Sciatic nerve (tissue), 2 donors: Measurements from ENCODE around the gene SUCLG2. TPM values are rescaled to one million over a fixed set of nuclear protein-coding genes. Genes with fewer than 3 reads are reported as not detected.

Experiments
- ATAC-seq: fragments of 200-7000 bp; cut with Tn5 transposase; one replicate; pipeline ENCODE4 v1.9.1; 2020; ENCODE audit warnings: mild to moderate bottlenecking, moderate library complexity
- DNase-seq: peaks from one replicate; pipeline ENCODE4 v3.0.0-alpha.2; 2020; ENCODE audit warnings: low spot score
- intact Hi-C: fragments of 100-400 bp; cut with DNase I; formaldehyde crosslinking; loops from one replicate; pipeline ENCODE4 v1.14.2; 2022
- total RNA-seq: library from RNA; stranded (reverse); fragmentation: NEBNext Ultra II Directional; extraction: Animal tissue kit (Norgen Biotek cat#: 25700); gene quantifications from one replicate; pipeline ENCODE4 v1.2.1, GENCODE V29; 2021
- donor health status: DM: no; HTN: no; CAD: no.
- donor health status: DM: no; HTN: no; CAD: no.

SUCLG2 gene
- total RNA-seq, 1 donor from 2014 or later = 49.5 TPM

DNA sequence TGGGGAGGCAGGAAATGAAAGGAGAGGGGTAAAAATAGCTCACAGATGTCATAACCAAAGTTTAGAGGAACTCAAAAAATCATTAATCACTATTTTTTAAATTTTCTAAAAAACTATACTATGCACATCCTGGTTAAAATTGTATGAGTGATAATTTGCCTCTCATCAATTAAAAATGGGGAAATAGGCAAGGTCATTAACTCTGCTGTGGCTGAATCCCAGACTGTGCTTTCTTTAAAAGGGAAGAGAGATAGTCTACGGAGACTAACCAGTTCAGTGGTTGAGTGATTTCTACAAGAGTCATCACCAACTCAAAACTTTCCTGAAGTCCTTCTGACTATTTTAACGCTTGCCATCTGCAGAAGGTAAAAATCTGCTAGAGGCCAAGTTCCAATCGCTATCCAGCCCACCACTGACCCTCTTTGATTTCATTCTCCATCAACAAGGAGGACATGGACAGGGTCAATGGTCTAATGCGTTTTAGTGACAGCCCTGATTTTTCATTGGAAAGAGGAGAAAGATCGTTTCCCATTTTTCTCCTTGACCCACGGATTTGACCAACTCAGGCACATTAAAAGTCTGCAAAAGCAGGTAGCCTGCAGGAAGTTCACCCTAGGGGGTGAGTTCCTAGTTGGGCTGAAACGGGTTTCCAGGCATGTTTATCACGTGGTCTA lies 850 bp downstream of the SUCLG2 start:
- intact Hi-C loops = no loop called here
- peak; percentile 40 for ATAC-seq
- DNase-seq = no peak

DNA sequence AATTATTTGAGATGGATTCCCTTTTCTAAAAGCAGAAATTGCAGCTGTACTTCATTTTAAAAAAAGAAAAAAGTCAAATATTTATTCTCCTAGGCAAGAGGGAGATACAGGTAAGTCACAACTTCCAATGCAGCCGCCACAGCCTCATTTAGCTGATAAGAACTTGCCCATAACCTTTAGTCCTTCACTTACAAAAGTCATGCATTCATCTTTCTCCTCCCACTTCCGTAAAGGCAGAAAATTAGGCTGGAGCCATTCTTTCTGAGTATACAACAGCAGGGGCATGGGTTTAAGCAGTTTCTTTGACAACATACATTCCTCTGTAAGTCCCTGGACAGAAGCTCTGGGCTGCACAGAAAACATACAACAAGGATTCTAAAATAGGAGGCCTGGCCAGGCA lies 4.3 kb downstream of the SUCLG2 start:
- intact Hi-C loops = no loop called here
- DNase-seq (no peak), ATAC-seq (no peak)

DNA sequence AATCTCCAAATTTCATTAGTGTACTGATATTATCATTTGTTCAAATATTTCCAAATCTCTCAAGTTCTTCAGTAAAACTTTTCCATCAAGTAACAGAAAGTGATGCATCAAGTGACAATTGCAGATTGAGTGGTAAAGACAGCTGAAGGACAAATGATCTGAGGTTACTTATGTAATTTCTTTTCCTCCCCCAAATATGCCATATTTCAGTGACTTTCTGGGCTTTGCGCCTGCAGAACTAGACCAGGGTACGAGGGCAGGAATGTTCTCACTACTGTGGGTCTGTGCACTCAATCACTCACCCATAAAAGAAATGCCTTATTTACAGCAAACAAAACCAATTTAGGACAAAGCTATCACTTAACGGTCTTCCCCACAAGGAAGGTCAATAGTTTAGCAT lies 4.7 kb downstream of the SUCLG2 start:
- ATAC-seq = no peak
- intact Hi-C loops = no loop called here
- no peak for DNase-seq

DNA sequence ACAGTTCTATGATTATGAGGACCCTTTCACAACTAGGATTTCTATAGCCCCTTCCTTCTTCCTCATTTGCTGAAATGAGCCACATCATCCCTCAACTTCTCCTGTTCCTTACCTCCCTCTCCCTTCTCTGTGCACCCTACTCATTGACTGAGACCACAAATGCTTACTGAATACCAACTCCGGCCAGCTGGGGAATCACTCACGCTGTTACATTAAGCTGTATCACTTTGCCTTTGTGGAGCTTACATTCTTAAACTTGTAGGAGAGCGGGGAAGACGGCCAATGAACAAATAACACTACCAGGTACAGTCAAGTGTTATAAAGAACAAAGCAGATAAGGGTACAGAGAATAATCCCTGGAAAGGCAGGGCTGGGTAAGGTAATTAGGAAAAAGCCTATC lies 5.7 kb downstream of the SUCLG2 start:
- intact Hi-C loops = no loop called here
- DNase-seq (no peak), ATAC-seq (no peak)

DNA sequence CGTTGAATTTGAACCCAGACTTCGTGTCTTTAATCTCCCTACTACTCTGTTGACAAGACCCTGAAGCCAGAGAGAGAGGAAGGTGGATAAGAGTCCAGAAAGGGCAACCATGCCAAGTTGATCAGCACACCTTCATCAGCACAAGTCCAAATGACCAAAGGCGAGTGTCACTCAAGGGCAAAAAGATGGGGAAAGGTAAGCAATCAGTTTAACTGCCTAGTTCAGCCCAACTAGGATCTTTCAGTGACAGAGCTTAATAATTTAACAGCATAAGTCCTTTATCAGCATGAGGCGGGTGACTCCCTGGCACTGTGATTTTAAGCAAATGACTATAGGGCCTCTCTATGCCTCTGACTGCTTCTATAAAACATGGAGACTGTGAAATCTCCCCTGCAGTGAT lies 6.2 kb downstream of the SUCLG2 start:
- ATAC-seq = no peak
- DNase-seq = no peak
- intact Hi-C loops = no loop called here

DNA sequence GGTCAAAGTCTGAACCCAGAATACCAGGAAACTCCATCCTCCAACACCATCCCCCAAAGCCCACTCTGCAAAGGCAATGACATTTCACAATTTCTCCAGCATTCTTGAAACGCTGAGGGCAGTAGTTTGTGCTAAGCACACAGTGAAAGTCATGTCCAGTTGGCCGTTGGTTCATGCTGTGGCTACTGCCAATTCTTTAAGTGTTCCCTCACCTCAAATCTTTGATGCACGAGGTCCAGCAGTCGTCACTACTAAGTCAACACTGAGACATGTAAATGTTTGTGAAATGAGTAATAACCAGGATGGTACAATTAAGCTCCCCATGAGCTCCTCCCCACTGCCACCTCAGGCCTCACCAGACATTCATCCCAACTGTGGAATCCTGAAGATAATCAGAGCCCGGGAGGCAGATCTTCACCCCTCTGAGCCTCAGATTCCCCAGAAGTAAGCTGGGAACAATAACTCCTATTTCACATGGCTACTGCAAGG lies 7.0 kb downstream of the SUCLG2 start:
- no peak for ATAC-seq
- intact Hi-C loops = no loop called here
- DNase-seq = no peak

DNA sequence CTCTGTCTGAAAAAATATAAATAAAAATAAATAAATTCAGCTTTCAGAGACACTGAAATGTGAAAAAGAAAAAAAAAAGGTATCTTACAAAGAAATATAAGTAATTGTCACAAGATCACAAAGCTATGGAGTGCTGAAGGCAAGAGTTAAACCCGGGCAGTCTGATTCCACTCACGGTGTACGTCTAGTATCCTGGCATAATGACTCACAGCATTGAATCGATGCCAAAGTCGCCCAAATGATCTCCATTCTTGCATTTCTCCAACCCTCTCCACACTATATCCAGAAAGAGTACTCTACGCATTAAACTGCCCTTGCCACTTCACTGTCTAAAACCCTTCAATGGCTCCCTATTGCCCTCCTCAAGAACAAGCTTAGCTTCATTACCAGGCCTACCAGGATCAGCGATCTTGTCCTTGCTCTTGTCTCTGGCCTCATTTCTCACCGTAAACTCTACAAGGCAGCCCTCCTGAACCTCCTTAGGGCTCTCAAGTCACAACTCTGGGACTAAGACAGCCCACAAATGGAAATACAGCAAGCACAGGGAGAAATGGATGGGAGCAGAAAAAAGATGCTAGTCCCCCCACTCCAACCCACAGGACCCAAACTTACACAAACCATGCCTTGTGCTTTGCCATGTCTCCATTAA lies 7.7 kb downstream of the SUCLG2 start:
- ATAC-seq = no peak
- DNase-seq = no peak
- intact Hi-C loops = no loop called here

DNA sequence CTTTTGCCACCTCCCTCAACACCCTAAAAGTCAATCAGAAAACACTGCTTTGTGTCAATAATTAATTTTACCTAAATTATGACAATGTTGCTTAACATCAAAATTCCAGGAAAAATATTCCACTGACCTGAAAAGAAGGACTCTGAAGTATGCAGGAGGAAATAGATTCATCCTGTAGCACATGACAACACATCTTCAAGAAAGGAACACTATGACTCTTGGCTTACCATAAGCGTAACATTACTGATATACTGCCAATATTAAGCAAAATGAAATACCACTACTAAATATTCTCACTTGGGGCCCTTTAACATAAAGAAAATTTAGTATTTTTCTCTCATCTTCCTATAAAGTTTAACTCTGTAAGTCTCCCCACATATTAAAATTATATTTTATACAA lies 9.6 kb downstream of the SUCLG2 start:
- no peak for ATAC-seq
- intact Hi-C loops = no loop called here
- DNase-seq = no peak

DNA sequence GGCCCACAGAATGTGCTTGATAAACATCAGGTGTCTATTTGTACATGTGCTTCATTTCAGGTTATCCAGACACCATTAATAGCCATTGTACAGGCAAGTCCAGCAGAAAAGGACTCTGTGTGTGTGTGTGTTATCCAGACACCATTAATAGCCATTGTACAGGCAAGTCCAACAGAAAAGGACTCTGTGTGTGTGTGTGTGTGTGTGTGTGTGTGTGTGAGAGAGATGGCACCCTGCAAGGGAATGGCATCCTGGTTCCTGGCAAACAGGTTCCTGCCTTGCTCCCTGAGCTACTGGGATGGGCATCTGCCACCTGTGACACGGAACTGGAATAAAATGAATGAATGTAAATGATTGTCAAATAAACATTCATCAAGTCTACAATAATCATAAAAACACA lies 11.7 kb downstream of the SUCLG2 start:
- DNase-seq (no peak), ATAC-seq (no peak)
- intact Hi-C loops = no loop called here

DNA sequence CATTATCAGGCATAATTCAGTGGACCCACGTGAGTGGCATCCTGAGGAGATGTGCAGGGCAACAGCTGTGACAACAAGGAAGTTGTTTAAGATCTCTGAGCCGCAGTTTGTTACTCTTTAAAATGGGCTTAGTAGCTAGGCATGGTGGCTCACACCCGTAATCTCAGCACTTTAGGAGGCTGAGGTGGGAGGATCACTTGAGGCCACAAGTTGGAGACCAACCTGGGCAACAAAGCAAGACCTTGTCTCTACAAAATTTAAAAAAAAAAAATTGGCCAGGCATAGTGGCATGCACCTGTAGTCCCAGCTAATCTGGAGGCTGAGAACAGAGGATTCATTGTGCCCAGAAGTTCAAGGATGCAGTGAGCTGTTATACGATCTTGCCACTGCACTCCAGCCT lies 12.2 kb downstream of the SUCLG2 start:
- ATAC-seq (no peak), DNase-seq (no peak)
- intact Hi-C loops = no loop called here

DNA sequence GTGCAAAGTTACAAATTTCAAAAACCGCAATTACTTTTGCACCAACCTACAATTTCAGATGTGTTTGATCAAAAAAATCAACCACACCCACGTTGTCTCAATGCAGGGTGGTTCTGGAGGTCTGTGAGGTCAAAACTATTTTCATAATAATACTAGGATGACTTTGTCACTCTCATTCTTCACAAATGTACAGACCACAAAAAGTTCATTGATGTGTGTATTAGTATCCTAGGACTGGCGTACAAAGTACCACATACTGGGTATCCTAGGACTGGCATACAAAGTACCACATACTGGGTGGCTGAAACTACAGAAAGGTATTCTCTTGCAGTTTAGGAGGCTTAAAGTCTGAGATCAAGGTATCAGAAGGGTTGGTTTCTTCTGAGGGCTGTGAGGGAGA lies 13.0 kb downstream of the SUCLG2 start:
- ATAC-seq (no peak), DNase-seq (no peak)
- intact Hi-C loops = no loop called here

DNA sequence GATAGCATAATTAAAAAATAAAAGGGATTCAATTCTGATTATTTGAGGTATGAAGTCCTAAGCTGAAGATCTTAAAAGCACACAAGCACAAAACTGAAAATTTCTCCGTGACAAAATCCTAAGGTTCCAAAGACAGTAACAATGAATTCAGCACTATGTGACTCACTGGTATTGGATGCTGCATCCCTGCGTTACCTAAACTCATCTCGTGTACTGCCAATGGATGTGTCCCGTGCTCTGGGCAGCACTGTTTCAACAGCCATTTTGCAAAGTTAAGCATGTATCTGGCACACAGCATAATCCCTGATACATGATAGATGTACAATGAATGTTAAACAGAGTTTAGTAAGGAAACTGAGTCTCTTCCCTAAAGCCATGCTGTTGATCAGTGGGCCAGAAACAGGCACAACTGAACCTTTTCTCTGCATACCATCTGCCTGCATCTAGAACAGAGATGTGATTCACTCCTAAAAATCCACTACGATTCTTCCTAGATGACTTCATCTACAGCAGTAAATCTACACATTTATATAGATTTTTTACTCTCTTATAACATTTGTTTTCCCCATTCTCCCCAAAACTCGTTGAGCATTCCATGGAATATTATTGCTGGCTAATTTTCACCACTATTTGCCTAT lies 14.3 kb downstream of the SUCLG2 start:
- no peak for DNase-seq
- ATAC-seq = no peak
- intact Hi-C loops = no loop called here

DNA sequence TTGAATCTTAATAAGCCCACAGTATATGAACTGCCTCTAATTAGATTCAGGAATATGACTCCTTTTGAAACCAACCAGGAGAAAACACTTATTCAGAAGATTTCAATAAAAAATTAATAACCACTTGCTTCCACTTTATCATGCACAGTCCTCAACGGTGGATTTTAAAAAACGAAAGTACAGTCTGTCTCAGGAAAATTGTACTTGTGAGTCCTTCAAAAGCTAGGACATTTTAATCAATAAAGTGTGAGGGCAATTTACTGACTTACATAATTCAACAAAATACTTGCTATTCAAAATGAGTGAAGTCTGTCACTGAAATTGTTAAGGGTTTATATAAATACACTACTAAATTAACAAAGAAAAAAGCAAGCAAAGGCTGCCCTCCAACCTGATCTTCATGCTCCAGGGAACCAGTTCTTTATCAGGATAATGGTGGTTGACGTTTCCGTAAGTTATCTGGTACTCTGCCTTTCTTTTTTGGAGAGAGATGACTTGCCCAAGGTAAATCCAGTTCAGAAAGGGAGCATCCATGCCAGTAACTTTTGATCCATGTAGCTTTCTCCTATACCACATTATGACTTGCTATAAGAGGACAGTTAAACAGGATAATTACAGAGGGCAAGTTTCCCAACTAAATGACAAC lies 17.0 kb downstream of the SUCLG2 start:
- no peak for DNase-seq
- intact Hi-C loops = no loop called here
- ATAC-seq = no peak

DNA sequence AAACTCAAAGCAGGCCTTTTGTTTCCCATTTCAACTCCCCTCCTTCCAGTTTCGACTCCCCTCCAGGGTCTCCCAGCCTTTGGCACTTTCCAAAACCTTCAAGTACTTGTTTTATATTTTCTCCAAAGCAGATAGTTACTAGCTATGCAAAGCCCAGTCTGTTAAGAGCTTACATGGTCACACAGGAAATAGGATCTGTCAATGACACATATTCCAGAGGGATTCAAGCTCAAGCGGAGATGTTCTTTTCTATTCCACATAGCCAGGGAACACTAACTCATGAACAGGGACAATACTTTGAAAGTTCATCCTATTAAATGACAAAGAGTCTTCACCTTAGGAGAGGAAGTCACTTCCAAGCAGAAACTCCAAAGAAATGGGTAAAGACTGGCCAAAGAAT lies 18.6 kb downstream of the SUCLG2 start:
- ATAC-seq (no peak), DNase-seq (no peak)
- intact Hi-C loops = no loop called here

DNA sequence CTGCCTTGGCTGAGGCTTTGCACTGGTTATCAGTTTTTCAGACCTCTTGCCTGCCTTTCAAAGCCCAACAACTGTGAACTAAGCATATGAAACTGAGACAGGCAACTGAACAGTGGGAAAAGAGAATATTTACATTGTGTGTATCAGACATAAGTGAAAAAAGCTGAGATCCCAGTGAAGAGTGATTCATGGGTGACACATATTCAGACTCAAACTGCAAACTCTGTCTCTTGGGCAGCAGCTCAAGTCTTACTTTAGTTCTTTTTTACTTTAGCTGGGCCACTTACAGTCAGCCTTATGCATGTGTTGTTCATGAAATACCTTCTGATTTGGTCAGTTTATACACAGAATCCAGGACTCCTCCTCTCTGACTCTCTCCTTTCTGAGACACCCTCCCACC lies 19.2 kb downstream of the SUCLG2 start:
- DNase-seq = no peak
- no peak for ATAC-seq
- intact Hi-C loops = no loop called here

DNA sequence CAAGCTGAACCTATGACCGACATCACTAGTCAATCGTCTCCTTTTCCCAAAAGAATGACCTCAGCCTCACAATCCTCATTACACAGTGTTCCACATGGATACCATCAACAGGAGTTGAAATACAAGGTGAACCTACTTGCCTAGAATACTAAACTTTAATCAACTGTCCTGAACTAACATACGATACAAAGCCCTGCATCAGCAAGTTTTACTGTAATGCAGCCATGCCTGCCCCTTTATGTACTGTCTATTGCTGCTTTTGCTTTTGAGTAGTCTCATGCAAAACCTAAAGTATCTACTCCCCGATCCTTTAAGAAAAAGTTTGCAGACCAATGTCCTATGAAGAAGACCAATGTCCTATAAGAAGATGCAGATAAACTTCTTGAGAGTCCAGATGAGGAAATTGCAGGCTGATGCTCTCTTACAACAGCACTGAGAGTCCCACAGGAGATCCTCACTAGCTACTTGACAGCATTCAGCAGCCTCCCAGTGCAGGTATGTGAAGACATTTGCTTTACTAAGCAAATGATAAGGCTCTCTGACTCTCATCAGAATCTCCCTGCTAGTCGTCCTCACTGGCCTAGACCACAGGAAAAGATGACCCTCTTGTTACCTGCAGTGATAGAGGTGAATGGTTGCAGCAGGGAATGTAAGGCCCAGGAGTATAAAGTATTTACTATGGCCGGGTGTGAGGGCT lies 23.6 kb downstream of the SUCLG2 start:
- ATAC-seq = no peak
- no peak for DNase-seq
- intact Hi-C loops = no loop called here

DNA sequence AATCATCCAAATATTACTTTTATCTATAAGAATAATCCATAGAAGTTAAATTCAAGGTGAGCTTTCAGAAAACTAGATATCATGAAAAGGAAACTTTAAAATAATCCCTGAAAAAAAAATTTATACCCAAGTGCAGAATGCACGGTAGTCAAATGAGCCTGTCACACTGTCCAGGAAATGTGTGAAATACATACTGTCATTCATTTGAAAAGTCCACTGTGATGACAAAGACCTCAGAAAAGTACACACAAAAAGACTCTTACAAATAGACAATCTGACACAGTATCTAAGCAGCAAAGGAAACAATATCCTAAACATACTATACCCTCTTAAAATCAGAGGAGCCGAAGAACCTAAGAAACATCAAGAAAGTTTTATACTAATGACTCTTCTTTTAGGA lies 29.7 kb downstream of the SUCLG2 start:
- DNase-seq (no peak), ATAC-seq (no peak)
- intact Hi-C loops = no loop called here

DNA sequence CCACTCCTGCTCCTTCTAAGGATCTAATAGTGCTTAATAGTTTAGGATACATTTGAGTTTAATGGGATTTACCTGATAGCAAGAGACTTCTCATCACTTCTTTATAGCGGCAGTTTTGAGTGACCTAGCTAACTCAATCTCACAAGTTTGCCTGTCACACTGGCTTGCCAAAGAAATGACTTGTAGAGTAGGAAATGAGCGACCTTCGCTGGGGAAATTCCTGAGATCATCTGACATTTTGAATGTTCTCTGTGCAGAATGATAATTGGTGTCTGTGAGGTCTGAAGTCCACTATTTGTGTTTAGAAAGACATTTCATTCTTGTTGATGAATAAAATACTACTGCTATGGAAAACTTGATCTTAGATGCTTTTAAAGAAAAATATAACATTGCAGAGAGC lies 30.3 kb downstream of the SUCLG2 start:
- ATAC-seq = no peak
- no peak for DNase-seq
- intact Hi-C loops = no loop called here

DNA sequence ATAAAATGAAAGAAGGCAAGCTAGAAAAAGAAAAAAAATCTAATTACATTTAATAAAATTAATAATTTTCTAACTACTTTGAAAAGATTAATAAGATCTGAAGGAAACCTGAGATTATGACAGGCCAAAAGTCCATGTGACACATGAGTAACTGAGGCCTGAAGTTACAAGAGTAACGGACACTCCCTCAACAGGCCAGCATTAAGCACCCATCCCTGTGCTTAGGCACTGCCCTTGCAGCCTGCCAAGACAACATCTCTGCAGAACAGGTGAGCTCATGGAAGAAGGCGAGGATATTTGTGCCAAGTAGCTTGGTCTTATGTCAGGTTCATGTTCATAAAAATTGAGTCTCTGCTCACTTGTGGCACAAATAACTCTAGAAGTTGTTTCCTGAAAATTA lies 31.8 kb downstream of the SUCLG2 start:
- ATAC-seq = no peak
- intact Hi-C loops = no loop called here
- DNase-seq = no peak

DNA sequence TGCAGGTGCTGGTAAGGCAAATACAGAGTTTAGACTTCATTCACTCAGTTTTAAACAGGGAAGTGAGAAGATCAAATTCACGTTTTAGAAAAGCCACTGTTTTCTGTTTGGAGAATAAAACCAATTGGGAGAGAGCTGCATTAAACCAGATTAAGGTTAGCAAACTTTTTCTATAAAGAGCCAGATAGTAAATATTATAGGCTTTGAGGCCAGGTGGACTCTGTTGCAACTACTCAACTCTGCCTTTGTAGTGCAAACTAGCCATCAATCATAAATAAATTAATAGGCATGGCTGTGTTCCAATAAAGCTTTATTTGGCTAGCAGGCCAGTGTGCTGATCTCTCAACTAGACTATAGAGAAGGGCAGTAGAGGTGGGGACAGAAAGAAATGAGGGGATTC lies 33.5 kb downstream of the SUCLG2 start:
- intact Hi-C loops = no loop called here
- no peak for ATAC-seq
- no peak for DNase-seq
